Activated CD4-positive, alpha-beta T cell treated with anti-CD3 and anti-CD28 coated beads, Interleukin-2, amount 50 U/mL, for 4 hours (primary cell): Measurements from ENCODE around the gene MYO15B.

Source experiments
- DNase-seq, 2 experiments: peaks; one replicate each; pipeline ENCODE4 v3.0.0-alpha.2; 2020

The MYO15B gene

DNA sequence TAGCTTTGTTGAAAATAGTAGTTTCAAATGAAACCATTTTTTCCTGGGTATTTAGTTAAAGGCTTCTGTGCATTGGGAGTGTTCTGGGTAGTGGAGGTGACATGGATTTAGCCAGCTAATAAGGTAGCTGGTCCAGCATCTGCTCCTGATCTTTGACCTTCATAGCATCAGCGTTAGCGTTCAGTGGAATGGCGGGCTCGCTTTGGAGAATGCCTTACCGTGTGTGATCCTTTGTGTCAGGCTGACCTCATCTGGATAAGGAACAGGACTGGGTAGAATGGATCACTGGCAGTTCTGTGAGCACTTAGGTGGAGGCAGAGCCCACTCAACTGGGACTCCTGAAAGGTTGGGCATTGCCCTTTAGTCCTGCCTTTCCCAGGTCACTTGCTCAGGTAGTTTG, 83.3 kb downstream of the MYO15B start:
- no peak for DNase-seq

GRCh38 chr17:75672011-75672410, 84.4 kb downstream of the MYO15B start:
- no peak for DNase-seq

- DNase-seq, result no peak
Measured at GRCh38 chr17:75673487-75673886, 85.9 kb downstream of the MYO15B start.
